ENCODE data around the gene C14orf93.

DNA sequence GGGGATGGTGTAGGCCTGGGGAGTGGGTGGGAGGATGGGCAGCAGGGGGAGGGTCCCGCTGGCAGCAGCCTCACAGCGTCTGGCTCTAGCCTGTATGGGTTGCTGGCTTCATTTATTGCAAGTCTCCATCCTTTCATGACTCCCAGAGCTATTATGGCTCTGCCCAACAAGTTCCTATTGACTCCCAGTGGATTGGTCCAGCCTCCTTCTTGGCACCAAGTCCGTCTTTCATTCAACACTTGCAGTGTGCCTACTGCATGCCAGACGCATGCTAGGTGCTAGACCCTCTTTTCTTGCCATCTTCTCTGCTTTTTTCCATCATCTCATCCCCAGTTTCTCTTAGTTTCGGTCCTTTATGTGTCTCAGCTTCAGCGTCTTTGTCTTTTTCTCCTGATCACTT, 33.2 kb upstream of the C14orf93 start:
- TF ChIP-seq EP300 (conservative IDR thresholded peaks at IDR 0.05; ENCODE audit: poor library complexity, severe bottlenecking) (no peak), TAF1 (IDR thresholded peaks at IDR 0.05; ENCODE audit: low read depth) (no peak)
- TF ChIP-seq, protein P1, sequence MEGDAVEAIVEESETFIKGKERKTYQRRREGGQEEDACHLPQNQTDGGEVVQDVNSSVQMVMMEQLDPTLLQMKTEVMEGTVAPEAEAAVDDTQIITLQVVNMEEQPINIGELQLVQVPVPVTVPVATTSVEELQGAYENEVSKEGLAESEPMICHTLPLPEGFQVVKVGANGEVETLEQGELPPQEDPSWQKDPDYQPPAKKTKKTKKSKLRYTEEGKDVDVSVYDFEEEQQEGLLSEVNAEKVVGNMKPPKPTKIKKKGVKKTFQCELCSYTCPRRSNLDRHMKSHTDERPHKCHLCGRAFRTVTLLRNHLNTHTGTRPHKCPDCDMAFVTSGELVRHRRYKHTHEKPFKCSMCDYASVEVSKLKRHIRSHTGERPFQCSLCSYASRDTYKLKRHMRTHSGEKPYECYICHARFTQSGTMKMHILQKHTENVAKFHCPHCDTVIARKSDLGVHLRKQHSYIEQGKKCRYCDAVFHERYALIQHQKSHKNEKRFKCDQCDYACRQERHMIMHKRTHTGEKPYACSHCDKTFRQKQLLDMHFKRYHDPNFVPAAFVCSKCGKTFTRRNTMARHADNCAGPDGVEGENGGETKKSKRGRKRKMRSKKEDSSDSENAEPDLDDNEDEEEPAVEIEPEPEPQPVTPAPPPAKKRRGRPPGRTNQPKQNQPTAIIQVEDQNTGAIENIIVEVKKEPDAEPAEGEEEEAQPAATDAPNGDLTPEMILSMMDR (IDR thresholded peaks at IDR 0.05; ENCODE audit: poor library complexity, severe bottlenecking), result no peak

Measured in neural cell (in vitro differentiated cells).